ENCODE measurements around the gene ZSCAN5A. TPM values are rescaled to one million over a fixed set of nuclear protein-coding genes. Genes with fewer than 3 reads are reported as not detected.

Gene ZSCAN5A
- total and polyA plus RNA-seq, 10 of the 15 experiments (the other 5 are each of a cell fraction or from before 2014, with no cell fraction given), result 5.5 to 12.0 (median 8.7) TPM

- no peaks in the 10 kb centered on the region for H3K36me3 ChIP-seq (ENCODE audit: control insufficient read depth in 2 of 2, insufficient read depth in 2 of 2, low read length in 1 of 2)
- H3K27ac ChIP-seq (ENCODE audit: control insufficient read depth, insufficient read depth), result no peak overlapping the region
- H2AFZ ChIP-seq (ENCODE audit: control insufficient read depth, low read depth, low read length), result peak overlapping the region; percentile 30; the same call in 1 of the 2 replicates
- FAIRE-seq (no peak), ATAC-seq (peak; percentile 84), DNase-seq (ENCODE audit: low read depth, low spot score) (no peak)
- H3K79me2 ChIP-seq (ENCODE audit: control insufficient read depth, insufficient read depth, low read length), result no peaks in the 10 kb centered on the region
- no peaks in the 10 kb centered on the region for H4K20me1 ChIP-seq (ENCODE audit: control insufficient read depth, insufficient read depth)
- ChIA-PET RAD21 (ENCODE audit: unreplicated experiment) (interaction anchor here (0.6 to 4.5 kb wide), 11 partner anchors 12 to 1663 kb away, joined by 3 to 106 read pairs (median 5); no protein-coding TSS in a partner anchor), SMC1A (ENCODE audit: uncharacterized antibody, unreplicated experiment) (interaction anchor here (0.6 to 5.3 kb wide), 17 partner anchors 9 to 192 kb away, joined by 3 to 82 read pairs (median 4); no protein-coding TSS in a partner anchor), CTCF (interaction anchor here (0.6 to 8.2 kb wide), 41 partner anchors 8 to 1212 kb away, joined by 3 to 185 read pairs (median 4); partner anchors contain the start of genes EDDM13 and ZSCAN5A), POLR2A (no interaction called here)
- H3K4me3 ChIP-seq, result no peak overlapping the region
- no peak overlapping the region for H3K9ac ChIP-seq (ENCODE audit: control insufficient read depth, insufficient read depth, low read length)
- no peaks in the 10 kb centered on the region for H3K4me1 ChIP-seq (ENCODE audit: control insufficient read depth, insufficient read depth, low read length)
- BruUV-seq (replicated peaks), result no TSS peak
- 68% methylated on average over 10 of the region's 10 CpGs for WGBS (ENCODE audit: insufficient coverage, insufficient replicate concordance, low lambda C conversion rate, missing lambda C conversion rate)
- H3K4me2 ChIP-seq (ENCODE audit: control insufficient read depth, insufficient read depth), result no peak overlapping the region
- no peaks in the 10 kb centered on the region for H3K9me3 ChIP-seq (replicated peaks; ENCODE audit: control insufficient read depth, insufficient read depth, low read length)
- in situ Hi-C loops (cut with MboI), result loop anchor here (5.0 kb wide), 1 partner anchor 79 kb away; no protein-coding TSS in a partner anchor
- no peaks in the 10 kb centered on the region for H3K27me3 ChIP-seq (replicated peaks in 1 of 2; ENCODE audit: control insufficient read depth in 2 of 2, insufficient read depth in 2 of 2, low read length in 1 of 2)
- intact Hi-C loops (cut with micrococcal nuclease; ENCODE audit: unreplicated experiment), result loop anchor here (1.0 to 2.0 kb wide), 2 partner anchors 80 to 186 kb away; no protein-coding TSS in a partner anchor
- TF ChIP-seq YY1 (IDR thresholded peaks at IDR 0.05; ENCODE audit: low read depth, low read length) (peak; percentile 96), HDGF (IDR thresholded peaks at IDR 0.05) (no peak), BMI1 (IDR thresholded peaks at IDR 0.05; ENCODE audit: borderline replicate concordance) (no peak), SRF (IDR thresholded peaks at IDR 0.05; ENCODE audit: low read depth in 2 of 2, low read length in 2 of 2) (0 out of 4 replicates have a peak, but pooled peaks of 1 of the 2 experiments have one; percentile 15), CUX1 (IDR thresholded peaks at IDR 0.05; ENCODE audit: insufficient replicate concordance, low read depth, low read length) (no peak), RELB (IDR thresholded peaks at IDR 0.05; ENCODE audit: low read depth) (no peak), MLLT1 (IDR thresholded peaks at IDR 0.05) (no peak), MTA3 (IDR thresholded peaks at IDR 0.05; ENCODE audit: borderline replicate concordance, low read length) (no peak), RB1 (IDR thresholded peaks at IDR 0.05; ENCODE audit: borderline replicate concordance) (no peak), GATAD2B (conservative IDR thresholded peaks at IDR 0.05; ENCODE audit: low read depth) (no peak), NR2C1 (IDR thresholded peaks at IDR 0.05) (no peak), RCOR1 (conservative IDR thresholded peaks at IDR 0.05; ENCODE audit: low read depth, low read length) (no peak), RAD21 (IDR thresholded peaks at IDR 0.05; ENCODE audit: insufficient read depth, low read depth, low read length) (peak; percentile 56), RELA (IDR thresholded peaks at IDR 0.05; ENCODE audit: borderline replicate concordance, partially characterized antibody) (no peak), FOS (IDR thresholded peaks at IDR 0.05; ENCODE audit: borderline replicate concordance, extremely low read depth, insufficient read length) (no peak)
Observed at GRCh38 chr19:56252699-56253422, 61.8 kb downstream of the ZSCAN5A start.

All from GM12878 (cell line).